Measurements from ENCODE around the gene GRK7. TPM values are rescaled to one million over a fixed set of nuclear protein-coding genes. Genes with fewer than 3 reads are reported as not detected.

The GRK7 gene
- total and polyA plus RNA-seq, 2 of the 13 experiments (the other 11 are each of a cell fraction or from before 2014, with no cell fraction given) = not detected

- H3K9ac ChIP-seq (ENCODE audit: insufficient read depth, low read depth, low read length) = no peak overlapping the region
- H3K4me3 ChIP-seq (replicated peaks in 1 of 3; ENCODE audit: insufficient read depth in 1 of 3, low read depth in 2 of 3, low read length in 3 of 3) = no peak overlapping the region
- DNase-seq (ENCODE audit: low spot score) (peak; percentile 59), ATAC-seq (peak; percentile 34), FAIRE-seq (peak; percentile 63)
- intact Hi-C loops (cut with micrococcal nuclease; ENCODE audit: unreplicated experiment) (loop anchor here (5.0 kb wide), 1 partner anchor 89 kb away; no protein-coding TSS in a partner anchor), in situ Hi-C loops (cut with HindIII; ENCODE audit: extremely low pct_ligation_motif_present, low pct_unique_long_range_greater_than_20kb) (loop anchor here (10.0 kb wide), 1 partner anchor 139 kb away; the partner anchor contains the start of gene ATP1B3)
- ChIA-PET POLR2A (no interaction called here), CTCF (ENCODE audit: low intra/inter-chr PET ratio, low total read pairs) (no interaction called here)
- H3K27ac ChIP-seq (ENCODE audit: extremely low read length, insufficient read depth, low read length) = peak overlapping the region; percentile 33
- H2AFZ ChIP-seq (ENCODE audit: low read length) = no peak overlapping the region
- H4K20me1 ChIP-seq (ENCODE audit: insufficient read depth, low read length) = no peaks in the 10 kb centered on the region
- H3K79me2 ChIP-seq (ENCODE audit: insufficient read depth, low read length) = peaks cover 28% of the 10 kb centered on the region
- no peaks in the 10 kb centered on the region; a peak in 1 of 5 replicates for H3K27me3 ChIP-seq (ENCODE audit: control insufficient read depth in 1 of 2, insufficient read depth in 2 of 2, low read length in 2 of 2)
- H3K9me3 ChIP-seq (ENCODE audit: low read length) = no peaks in the 10 kb centered on the region
- H3K36me3 ChIP-seq (replicated peaks in 1 of 2; ENCODE audit: control insufficient read depth in 1 of 2, insufficient read depth in 2 of 2, low read length in 2 of 2) = no peaks in the 10 kb centered on the region
- H3K4me1 ChIP-seq (ENCODE audit: insufficient read depth, low read length) = peaks cover 55% of the 10 kb centered on the region
- no TSS peak for BruUV-seq (replicated peaks)
- WGBS (ENCODE audit: low lambda C conversion rate) = 58% methylated on average over 7 of the region's 7 CpGs
- H3K4me2 ChIP-seq (ENCODE audit: low read depth, low read length) = peak overlapping the region; percentile 36
- TF ChIP-seq ZGPAT (CRISPR knock-in tag; IDR thresholded peaks at IDR 0.05) (no peak), ZNF577 (CRISPR knock-in tag; IDR thresholded peaks at IDR 0.05; ENCODE audit: borderline replicate concordance, low read depth) (no peak), DBP (CRISPR knock-in tag; IDR thresholded peaks at IDR 0.05; ENCODE audit: not compliant biosample characterization) (no peak), ZNF768 (CRISPR knock-in tag; IDR thresholded peaks at IDR 0.05) (no peak), HOXA3 (CRISPR knock-in tag; IDR thresholded peaks at IDR 0.05) (peak; percentile 66; the same call in 1 of the 2 replicates), ZNF318 (CRISPR knock-in tag; IDR thresholded peaks at IDR 0.05) (no peak), NCOR1 (IDR thresholded peaks at IDR 0.05; ENCODE audit: borderline replicate concordance, low read length) (no peak), CREB3 (CRISPR knock-in tag; IDR thresholded peaks at IDR 0.05) (no peak), ZBTB37 (CRISPR knock-in tag; IDR thresholded peaks at IDR 0.05) (no peak)
These were observed 27.3 kb upstream of the GRK7 start for GRCh38 chr3:141735770-141736465.
